Measurements from ENCODE around the gene BAHD1.

Gene BAHD1

GRCh38 chr15:40424483-40425115 lies 16.2 kb upstream of the BAHD1 start:
- no peak for DNase-seq

GRCh38 chr15:40425681-40426080 lies 15.1 kb upstream of the BAHD1 start:
- no peak for DNase-seq

- DNase-seq: no peak
These were observed 13.6 kb upstream of the BAHD1 start for GRCh38 chr15:40427188-40427587.

- no peak for DNase-seq
These were observed 12.6 kb upstream of the BAHD1 start for GRCh38 chr15:40428185-40428584.

GRCh38 chr15:40429068-40429710 lies 11.6 kb upstream of the BAHD1 start:
- DNase-seq: no peak

- no peak for DNase-seq
These were observed 10.4 kb upstream of the BAHD1 start for GRCh38 chr15:40430271-40430805.

- DNase-seq: no peak
These were observed 5.6 kb upstream of the BAHD1 start for GRCh38 chr15:40435023-40435709.

GRCh38 chr15:40435710-40436089 lies 5.1 kb upstream of the BAHD1 start:
- DNase-seq: no peak

GRCh38 chr15:40436116-40436891 lies 4.4 kb upstream of the BAHD1 start:
- no peak for DNase-seq

GRCh38 chr15:40436892-40437751 lies 3.6 kb upstream of the BAHD1 start:
- no peak for DNase-seq

GRCh38 chr15:40437752-40438687 lies 2.7 kb upstream of the BAHD1 start:
- no peak for DNase-seq

- DNase-seq: no peak
These were observed 2.0 kb upstream of the BAHD1 start for GRCh38 chr15:40438712-40439111.

GRCh38 chr15:40439461-40439959 lies 1.2 kb upstream of the BAHD1 start:
- no peak for DNase-seq

- no peak for DNase-seq
These were observed 602 bp upstream of the BAHD1 start for GRCh38 chr15:40439960-40440742.

- no peak for DNase-seq
These were observed 1.1 kb downstream of the BAHD1 start for GRCh38 chr15:40441565-40442531.

- DNase-seq: no peak
These were observed 2.5 kb downstream of the BAHD1 start for GRCh38 chr15:40443255-40443654.

GRCh38 chr15:40443846-40444245 lies 3.1 kb downstream of the BAHD1 start:
- DNase-seq: no peak

GRCh38 chr15:40444736-40445135 lies 4.0 kb downstream of the BAHD1 start:
- no peak for DNase-seq

GRCh38 chr15:40445421-40445922 lies 4.7 kb downstream of the BAHD1 start:
- DNase-seq: no peak
